SK-N-SH (cell line): ENCODE results near the gene MYBPH. TPM values are rescaled to one million over a fixed set of nuclear protein-coding genes. Genes with fewer than 3 reads are reported as not detected.

Experiments
- CTCF ChIA-PET: fragments of 300-600, 350-600 bp; formaldehyde crosslinking; extraction: SDS; loops from one replicate; lab custom pipeline; 2021; lab: Yijun Ruan, JAX
- POLR2A ChIA-PET: fragments of 350-600 bp; sonication (Branson Sonifier 250); formaldehyde crosslinking; extraction: SDS; loops from one replicate; lab custom pipeline; 2020; ENCODE audit warnings: antibody characterized with exemption, inconsistent platforms; lab: Yijun Ruan, JAX
- DNase-seq: peaks from one replicate; pipeline ENCODE4 v3.0.0; 2012
- H2AFZ ChIP-seq: fragments of 200-600 bp; sonication (generic); 2 replicates; pipeline ENCODE4 v1.8.1; 2016; ENCODE audit warnings: antibody characterized with exemption, mild to moderate bottlenecking, low read depth
- H3F3A ChIP-seq: fragments of 200-600 bp; sonication (generic); replicated peaks from 2 replicates; pipeline ENCODE3; 2016; ENCODE audit warnings: antibody characterized with exemption, mild to moderate bottlenecking; ENCODE audit not compliant: insufficient read depth
- H3K27ac ChIP-seq, 2 experiments: fragments of 200-500 bp in 1 of 2; fragments of 200-600 bp in 1 of 2; sonication (Bioruptor generic) in 1 of 2; sonication (generic), shearing (Covaris generic) in 1 of 2; 2 replicates each; pipeline versions ENCODE4 v1.5.1 to v1.6.1; 2014 to 2016; ENCODE audit warnings: low read depth in 2 of 2, inconsistent platforms in 1 of 2, low read length in 1 of 2, mild to moderate bottlenecking in 1 of 2, mixed read lengths in 1 of 2
- H3K27me3 ChIP-seq: fragments of 200-600 bp; sonication (generic), shearing (Covaris generic); 2 replicates; pipeline ENCODE4 v1.6.1; 2016; ENCODE audit warnings: mixed run types; ENCODE audit not compliant: insufficient read depth
- H3K36me3 ChIP-seq, 2 experiments: fragments of 200-500 bp in 1 of 2; fragments of 200-600 bp in 1 of 2; sonication (Bioruptor generic) in 1 of 2; sonication (generic) in 1 of 2; replicated peaks in 1 of 2; 2 replicates each; pipeline versions ENCODE3 to v1.5.1; 2014 to 2016; ENCODE audit warnings: low read length in 1 of 2, mild to moderate bottlenecking in 1 of 2; ENCODE audit not compliant: insufficient read depth in 2 of 2, control insufficient read depth in 1 of 2
- H3K4me1 ChIP-seq, 2 experiments: fragments of 200-500 bp in 1 of 2; fragments of 200-600 bp in 1 of 2; sonication (Bioruptor generic) in 1 of 2; sonication (generic), shearing (Covaris generic) in 1 of 2; 2 replicates each; pipeline versions ENCODE4 v1.5.1 to v1.6.1; 2014 to 2016; ENCODE audit warnings: low read depth in 1 of 2, low read length in 1 of 2, mixed run types in 1 of 2; ENCODE audit not compliant: insufficient read depth in 2 of 2, control insufficient read depth in 1 of 2
- H3K4me2 ChIP-seq: fragments of 200-600 bp; sonication (generic), shearing (Covaris generic); 2 replicates; pipeline ENCODE4 v1.6.1; 2017; ENCODE audit warnings: mixed run types
- H3K4me3 ChIP-seq, 2 experiments: fragments of 200-500 bp in 1 of 2; fragments of 200-600 bp in 1 of 2; sonication (Bioruptor generic) in 1 of 2; sonication (generic), shearing (Covaris generic) in 1 of 2; 2 replicates each; pipeline versions ENCODE4 v1.5.1 to v1.8.1; 2014 to 2016; ENCODE audit warnings: low read depth in 2 of 2, inconsistent platforms in 1 of 2, low read length in 1 of 2, mild to moderate bottlenecking in 1 of 2, mixed read lengths in 1 of 2, moderate library complexity in 1 of 2
- H3K79me2 ChIP-seq: fragments of 200-600 bp; sonication (generic); 2 replicates; pipeline ENCODE4 v1.8.1; 2017; ENCODE audit warnings: mild to moderate bottlenecking; ENCODE audit not compliant: insufficient read depth
- H3K9ac ChIP-seq: fragments of 200-600 bp; sonication (generic); 2 replicates; pipeline ENCODE4 v1.6.1; 2017; ENCODE audit warnings: mixed run types
- H3K9me2 ChIP-seq: fragments of 200-600 bp; sonication (generic); 2 replicates; pipeline ENCODE4 v1.6.1; 2017; ENCODE audit warnings: mixed run types
- H3K9me3 ChIP-seq: fragments of 200-600 bp; sonication (generic); 2 replicates; pipeline ENCODE4 v1.6.1; 2017; ENCODE audit warnings: mixed run types, mild to moderate bottlenecking, moderate library complexity
- H4K20me1 ChIP-seq: fragments of 200-600 bp; sonication (generic); 2 replicates; pipeline ENCODE4 v1.6.1; 2017; ENCODE audit warnings: mild to moderate bottlenecking, mixed run types; ENCODE audit not compliant: insufficient read depth
- CHD2 ChIP-seq: fragments of 150-350 bp; IDR thresholded peaks from 2 replicates; pipeline ENCODE4 v1.6.1; 2018; ENCODE audit warnings: low read length; ENCODE audit not compliant: partially characterized antibody
- EP300 ChIP-seq, 2 experiments: IDR thresholded peaks; 2 replicates each; pipeline versions ENCODE4 v1.4.0 to v1.6.1; 2012; ENCODE audit warnings: borderline replicate concordance in 1 of 2, low read depth in 1 of 2, low read length in 1 of 2
- EZH2phosphoT487 ChIP-seq: fragments of 200-600 bp; sonication (generic); IDR thresholded peaks from 2 replicates; pipeline ENCODE4 v1.6.1; 2017; ENCODE audit warnings: low read depth, mixed run types, mild to moderate bottlenecking, antibody characterized with exemption, moderate library complexity, borderline replicate concordance
- FOXJ3 ChIP-seq: sonication (generic); formaldehyde crosslinking; IDR thresholded peaks from 2 replicates; pipeline ENCODE4 v1.5.1; 2020; ENCODE audit warnings: mild to moderate bottlenecking, missing genetic modification reagents
- GABPA ChIP-seq: IDR thresholded peaks from 2 replicates; pipeline ENCODE4 v1.4.0; 2012; ENCODE audit warnings: low read depth, mild to moderate bottlenecking
- GATA2 ChIP-seq: sonication (generic); formaldehyde crosslinking; IDR thresholded peaks from 2 replicates; pipeline ENCODE4 v1.5.0; 2020; ENCODE audit warnings: mild to moderate bottlenecking, missing genetic modification reagents
- MEF2A ChIP-seq: IDR thresholded peaks from 2 replicates; pipeline ENCODE4 v1.4.0; 2012; ENCODE audit warnings: low read depth, borderline replicate concordance
- NFIC ChIP-seq: IDR thresholded peaks from 2 replicates; pipeline ENCODE4 v1.4.0; 2012; ENCODE audit warnings: borderline replicate concordance
- RCOR1 ChIP-seq: fragments of 150-350 bp; IDR thresholded peaks from 2 replicates; pipeline ENCODE4 v1.6.1; 2017; ENCODE audit warnings: antibody characterized with exemption, low read length
- TCF12 ChIP-seq: IDR thresholded peaks from 2 replicates; pipeline ENCODE4 v1.4.0; 2012
- TEAD4 ChIP-seq: IDR thresholded peaks from 2 replicates; pipeline ENCODE4 v1.4.0; 2012; ENCODE audit warnings: mild to moderate bottlenecking, borderline replicate concordance; ENCODE audit not compliant: insufficient read depth
- YY1 ChIP-seq: IDR thresholded peaks from 2 replicates; pipeline ENCODE4 v1.4.0; 2012; ENCODE audit warnings: low read depth, mild to moderate bottlenecking
- WGBS: methylation state at CpG from one replicate; pipeline ENCODE4 v1.1.6; 2017; ENCODE audit warnings: low lambda C conversion rate; 5-methylcytosine and 5-hydroxymethylcytosine counted together
- polyA plus RNA-seq, 3 experiments: library from polyadenylated mRNA; depleted of rRNA; stranded (reverse); fragments of >200 nt; gene quantifications; 2 replicates each; pipeline ENCODE4 v1.2.3, GENCODE V29; 2012
- TF ChIP-seq, protein P1 (sequence below): IDR thresholded peaks from 2 replicates; pipeline ENCODE4 v1.4.0; 2012; ENCODE audit warnings: low read depth, borderline replicate concordance
- TF ChIP-seq, protein P2 (sequence below): IDR thresholded peaks from 2 replicates; pipeline ENCODE4; 2012
- TF ChIP-seq, protein P3 (sequence below): IDR thresholded peaks from 2 replicates; pipeline ENCODE4 v1.4.0; 2012; ENCODE audit warnings: low read depth
- TF ChIP-seq, protein P4 (sequence below): IDR thresholded peaks from 2 replicates; pipeline ENCODE4 v1.4.0; 2012; ENCODE audit warnings: low read depth, borderline replicate concordance

The MYBPH gene
- polyA plus RNA-seq, 1 of the 3 experiments (the other 2 are of a cell fraction) = 0.12 TPM

DNA sequence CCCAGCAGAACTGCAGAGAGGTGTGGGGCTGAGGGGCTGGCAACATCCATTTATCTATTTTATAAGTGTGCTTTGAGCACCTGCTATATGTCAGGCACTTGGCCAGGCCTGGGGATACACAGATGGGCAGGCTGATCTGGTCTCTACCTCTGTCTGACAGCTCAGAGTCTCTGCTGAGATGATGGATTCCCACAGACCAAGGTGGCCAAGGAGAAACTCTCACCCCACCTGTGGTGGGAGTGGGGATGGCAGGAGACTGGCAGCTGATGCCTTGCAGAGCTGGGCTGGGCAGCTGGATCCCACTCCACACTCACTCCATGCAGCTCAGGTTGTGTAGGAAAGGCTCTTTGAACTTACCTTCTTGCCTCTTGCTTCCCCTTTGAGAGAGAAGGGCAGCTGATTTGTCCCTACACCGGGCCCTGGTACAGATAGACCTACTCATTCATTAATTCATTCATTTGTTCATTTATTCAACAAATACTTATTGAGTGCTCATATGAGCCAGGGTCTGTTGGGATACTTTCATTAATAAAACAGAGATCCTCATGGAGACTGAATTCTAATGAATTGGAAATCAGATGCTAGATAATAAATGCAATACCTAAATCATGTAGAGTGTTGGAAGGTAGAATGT lies 39.1 kb downstream of the MYBPH start:
- H3K27ac ChIP-seq = no peak overlapping the region
- H3K9me3 ChIP-seq = no peaks in the 10 kb centered on the region
- H2AFZ ChIP-seq = no peak overlapping the region
- no peaks in the 10 kb centered on the region for H3K36me3 ChIP-seq
- no peaks in the 10 kb centered on the region for H3K9me2 ChIP-seq
- H3F3A ChIP-seq = no peaks in the 10 kb centered on the region
- no peak overlapping the region for H3K9ac ChIP-seq
- no peak overlapping the region for H3K4me3 ChIP-seq
- ChIA-PET CTCF (interaction anchor here (1.0 to 1.3 kb wide), 4 partner anchors 13 to 97 kb away, joined by 3 to 4 read pairs (median 3); no protein-coding TSS in a partner anchor), POLR2A (no interaction called here)
- no peak for DNase-seq
- no peak overlapping the region for H3K4me2 ChIP-seq
- H4K20me1 ChIP-seq = no peaks in the 10 kb centered on the region
- no peaks in the 10 kb centered on the region for H3K27me3 ChIP-seq
- H3K4me1 ChIP-seq = peaks cover 0 to 26% of the 10 kb centered on the region in 2 experiments; a peak in 1 of 4 replicates
- no peaks in the 10 kb centered on the region for H3K79me2 ChIP-seq
- TF ChIP-seq, protein P1, sequence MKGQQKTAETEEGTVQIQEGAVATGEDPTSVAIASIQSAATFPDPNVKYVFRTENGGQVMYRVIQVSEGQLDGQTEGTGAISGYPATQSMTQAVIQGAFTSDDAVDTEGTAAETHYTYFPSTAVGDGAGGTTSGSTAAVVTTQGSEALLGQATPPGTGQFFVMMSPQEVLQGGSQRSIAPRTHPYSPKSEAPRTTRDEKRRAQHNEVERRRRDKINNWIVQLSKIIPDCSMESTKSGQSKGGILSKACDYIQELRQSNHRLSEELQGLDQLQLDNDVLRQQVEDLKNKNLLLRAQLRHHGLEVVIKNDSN = no peak
- 0 out of 4 replicates have a peak, but pooled peaks of 1 of the 2 experiments have one; percentile 11 for TF ChIP-seq EP300 (IDR thresholded peaks at IDR 0.05; ENCODE audit: borderline replicate concordance in 1 of 2, low read depth in 1 of 2, low read length in 1 of 2)
- WGBS = 86% methylated on average over 1 of the region's 1 CpG

DNA sequence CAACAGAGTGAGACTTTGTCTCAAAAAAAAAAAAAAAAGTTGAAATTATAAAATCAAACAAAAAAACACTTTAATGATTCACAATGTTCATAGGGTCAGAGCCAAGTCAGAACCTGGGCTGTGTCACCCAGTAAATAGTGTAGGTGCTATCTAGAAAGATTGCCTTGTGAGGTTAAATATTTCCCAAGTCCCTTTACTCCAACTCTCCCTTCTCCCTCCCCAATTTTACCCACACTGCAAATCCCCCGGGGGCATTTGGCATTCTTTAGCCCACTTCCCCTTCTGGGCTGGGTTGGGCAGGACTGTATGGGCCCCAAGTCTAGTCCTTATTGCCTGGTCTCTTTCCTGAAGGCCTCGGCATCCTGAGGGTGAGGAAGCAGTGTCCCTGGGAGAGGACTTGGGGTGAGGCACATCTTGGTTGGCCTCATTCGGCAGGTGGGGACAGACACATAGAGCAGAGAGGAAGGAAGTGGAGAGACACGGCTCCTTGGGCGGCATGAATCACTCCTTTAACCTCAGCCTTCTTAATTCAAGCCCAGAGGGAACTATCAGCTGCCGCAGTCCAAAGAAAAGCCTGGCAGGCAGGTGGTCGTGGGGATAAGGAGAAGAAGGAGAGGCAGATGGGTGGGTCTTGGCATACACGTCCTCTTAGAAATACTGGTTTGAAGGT lies 39.9 kb downstream of the MYBPH start:
- POLR2A ChIA-PET = no interaction called here
- Histone ChIP-seq H4K20me1 (no peaks in the 10 kb centered on the region), H3K4me1 (peaks cover 0 to 28% of the 10 kb centered on the region in 2 experiments; a peak in 1 of 4 replicates), H3K27me3 (no peaks in the 10 kb centered on the region), H3K27ac (no peak overlapping the region)
- TF ChIP-seq FOXJ3 (CRISPR knock-in tag) (no peak), MEF2A (no peak), TCF12 (no peak), YY1 (no peak), TEAD4 (no peak), EZH2phosphoT487 (no peak), GATA2 (CRISPR knock-in tag) (no peak), NFIC (no peak), RCOR1 (no peak), GABPA (no peak), CHD2 (no peak)
- TF ChIP-seq, protein P2, sequence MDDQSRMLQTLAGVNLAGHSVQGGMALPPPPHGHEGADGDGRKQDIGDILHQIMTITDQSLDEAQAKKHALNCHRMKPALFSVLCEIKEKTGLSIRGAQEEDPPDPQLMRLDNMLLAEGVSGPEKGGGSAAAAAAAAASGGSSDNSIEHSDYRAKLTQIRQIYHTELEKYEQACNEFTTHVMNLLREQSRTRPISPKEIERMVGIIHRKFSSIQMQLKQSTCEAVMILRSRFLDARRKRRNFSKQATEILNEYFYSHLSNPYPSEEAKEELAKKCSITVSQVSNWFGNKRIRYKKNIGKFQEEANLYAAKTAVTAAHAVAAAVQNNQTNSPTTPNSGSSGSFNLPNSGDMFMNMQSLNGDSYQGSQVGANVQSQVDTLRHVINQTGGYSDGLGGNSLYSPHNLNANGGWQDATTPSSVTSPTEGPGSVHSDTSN = no peak
- TF ChIP-seq, protein P3, sequence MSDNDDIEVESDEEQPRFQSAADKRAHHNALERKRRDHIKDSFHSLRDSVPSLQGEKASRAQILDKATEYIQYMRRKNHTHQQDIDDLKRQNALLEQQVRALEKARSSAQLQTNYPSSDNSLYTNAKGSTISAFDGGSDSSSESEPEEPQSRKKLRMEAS = no peak
- TF ChIP-seq, protein P4, sequence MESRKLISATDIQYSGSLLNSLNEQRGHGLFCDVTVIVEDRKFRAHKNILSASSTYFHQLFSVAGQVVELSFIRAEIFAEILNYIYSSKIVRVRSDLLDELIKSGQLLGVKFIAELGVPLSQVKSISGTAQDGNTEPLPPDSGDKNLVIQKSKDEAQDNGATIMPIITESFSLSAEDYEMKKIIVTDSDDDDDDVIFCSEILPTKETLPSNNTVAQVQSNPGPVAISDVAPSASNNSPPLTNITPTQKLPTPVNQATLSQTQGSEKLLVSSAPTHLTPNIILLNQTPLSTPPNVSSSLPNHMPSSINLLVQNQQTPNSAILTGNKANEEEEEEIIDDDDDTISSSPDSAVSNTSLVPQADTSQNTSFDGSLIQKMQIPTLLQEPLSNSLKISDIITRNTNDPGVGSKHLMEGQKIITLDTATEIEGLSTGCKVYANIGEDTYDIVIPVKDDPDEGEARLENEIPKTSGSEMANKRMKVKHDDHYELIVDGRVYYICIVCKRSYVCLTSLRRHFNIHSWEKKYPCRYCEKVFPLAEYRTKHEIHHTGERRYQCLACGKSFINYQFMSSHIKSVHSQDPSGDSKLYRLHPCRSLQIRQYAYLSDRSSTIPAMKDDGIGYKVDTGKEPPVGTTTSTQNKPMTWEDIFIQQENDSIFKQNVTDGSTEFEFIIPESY = no peak
- TF ChIP-seq, all 33 proteins: peak for 0
- Histone ChIP-seq H3F3A (no peaks in the 10 kb centered on the region), H3K4me2 (no peak overlapping the region), H3K9ac (no peak overlapping the region), H3K9me3 (no peaks in the 10 kb centered on the region), H3K36me3 (no peaks in the 10 kb centered on the region), H2AFZ (no peak overlapping the region), H3K4me3 (no peak overlapping the region), H3K9me2 (no peaks in the 10 kb centered on the region), H3K79me2 (no peaks in the 10 kb centered on the region)
- CTCF ChIA-PET = interaction anchor here (1.0 to 26.1 kb wide), 5 partner anchors 13 to 97 kb away, joined by 3 to 396 read pairs (median 3); no protein-coding TSS in a partner anchor
- 68% methylated on average over 8 of the region's 8 CpGs for WGBS
- no peak for DNase-seq
